Stomach (tissue), 4 donors: ENCODE measurements around the gene SPDEF.

ENCODE experiments used
- CTCF ChIP-seq, 7 experiments: fragments of 450-650 bp in 4 of 7; fragments of 200-600 bp in 3 of 7; sonication (generic) in 3 of 7; IDR thresholded peaks; one replicate each; pipeline ENCODE4 v1.5.1; 2016 to 2019; ENCODE audit warnings: antibody characterized with exemption in 7 of 7, control low read depth in 2 of 7, mild to moderate bottlenecking in 1 of 7
- EP300 ChIP-seq: sonication (generic); formaldehyde crosslinking; IDR thresholded peaks from one replicate; pipeline ENCODE4 v1.6.1; 2017; ENCODE audit warnings: antibody characterized with exemption
- POLR2A ChIP-seq, 4 donors: fragments of 450-650 bp; IDR thresholded peaks; one replicate each; pipeline ENCODE4 v1.6.1; 2016; ENCODE audit warnings: antibody characterized with exemption in 4 of 4, control low read depth in 2 of 4, mild to moderate bottlenecking in 1 of 4, moderate library complexity in 1 of 4
- POLR2AphosphoS5 ChIP-seq, 3 donors: sonication (generic); formaldehyde crosslinking; IDR thresholded peaks; one replicate each; pipeline ENCODE4 v1.6.1; 2016; ENCODE audit warnings: antibody characterized with exemption in 3 of 3

- TF ChIP-seq CTCF (IDR thresholded peaks at IDR 0.05), result no peak
- no peak for TF ChIP-seq EP300
- no peak for TF ChIP-seq POLR2AphosphoS5 (IDR thresholded peaks at IDR 0.05)
- no peak for TF ChIP-seq POLR2A (IDR thresholded peaks at IDR 0.05)
These were observed 66.8 kb downstream of the SPDEF start for GRCh38 chr6:34489207-34489805.
